ENCODE data around the gene TFAP2C.

Gene TFAP2C

GRCh38 chr20:56604673-56605072 lies 24.4 kb upstream of the TFAP2C start:
- no peak for TF ChIP-seq CTCF (IDR thresholded peaks at IDR 0.05; ENCODE audit: control insufficient read depth, extremely low read depth, insufficient read depth)
- peak; percentile 67 for DNase-seq (ENCODE audit: low read depth)
- H3K4me3 ChIP-seq (ENCODE audit: low read depth, low read length) = no peak overlapping the region

GRCh38 chr20:56605261-56605996 lies 23.7 kb upstream of the TFAP2C start:
- TF ChIP-seq CTCF (IDR thresholded peaks at IDR 0.05; ENCODE audit: control insufficient read depth, extremely low read depth, insufficient read depth) = no peak
- H3K4me3 ChIP-seq (ENCODE audit: low read depth, low read length) = no peak overlapping the region
- no peak for DNase-seq (ENCODE audit: low read depth)

GRCh38 chr20:56606174-56606945 lies 22.7 kb upstream of the TFAP2C start:
- TF ChIP-seq CTCF (IDR thresholded peaks at IDR 0.05; ENCODE audit: control insufficient read depth, extremely low read depth, insufficient read depth) = no peak
- DNase-seq (ENCODE audit: low read depth) = no peak
- H3K4me3 ChIP-seq (ENCODE audit: low read depth, low read length) = no peak overlapping the region

- TF ChIP-seq CTCF (IDR thresholded peaks at IDR 0.05; ENCODE audit: control insufficient read depth, extremely low read depth, insufficient read depth) = no peak
- no peak for DNase-seq (ENCODE audit: low read depth)
- no peak overlapping the region for H3K4me3 ChIP-seq (ENCODE audit: low read depth, low read length)
Measured at GRCh38 chr20:56607061-56607704, 21.9 kb upstream of the TFAP2C start.

- no peak for DNase-seq (ENCODE audit: low read depth)
- no peak for TF ChIP-seq CTCF (IDR thresholded peaks at IDR 0.05; ENCODE audit: control insufficient read depth, extremely low read depth, insufficient read depth)
Measured at GRCh38 chr20:56608376-56608775, 20.7 kb upstream of the TFAP2C start.

GRCh38 chr20:56609321-56609720 lies 19.8 kb upstream of the TFAP2C start:
- H3K4me3 ChIP-seq (ENCODE audit: low read depth, low read length) = no peak overlapping the region
- TF ChIP-seq CTCF (IDR thresholded peaks at IDR 0.05; ENCODE audit: control insufficient read depth, extremely low read depth, insufficient read depth) = no peak
- no peak for DNase-seq (ENCODE audit: low read depth)

More at GRCh38 chr20:56608376-56608775, 20.7 kb upstream of the TFAP2C start:
- no peak overlapping the region for H3K4me3 ChIP-seq (ENCODE audit: low read depth, low read length)

Data from LNCaP clone FGC (cell line).